DMS79 treated with DMSO at 0.1 percent for 48 hours (cell line): ENCODE measurements around the gene SGCD.

Experiments
- DNase-seq: peaks from one replicate; lab custom pipeline; 2025; lab: John Stamatoyannopoulos, UW

Gene SGCD

GRCh38 chr5:156515121-156515520 lies 188.2 kb downstream of the SGCD start:
- no peak for DNase-seq

- no peak for DNase-seq
Observed at GRCh38 chr5:156515803-156516360, 188.9 kb downstream of the SGCD start.

- no peak for DNase-seq
Observed at GRCh38 chr5:156522651-156523529, 195.9 kb downstream of the SGCD start.

- no peak for DNase-seq
Observed at GRCh38 chr5:156523607-156524006, 196.6 kb downstream of the SGCD start.

- no peak for DNase-seq
Observed at GRCh38 chr5:156526081-156526925, 199.3 kb downstream of the SGCD start.

- no peak for DNase-seq
Observed at GRCh38 chr5:156527611-156528010, 200.6 kb downstream of the SGCD start.

- no peak for DNase-seq
Observed at GRCh38 chr5:156528673-156529072, 201.7 kb downstream of the SGCD start.

GRCh38 chr5:156529892-156530291 lies 202.9 kb downstream of the SGCD start:
- DNase-seq = no peak

- no peak for DNase-seq
Observed at GRCh38 chr5:156531199-156531598, 204.2 kb downstream of the SGCD start.

GRCh38 chr5:156532921-156533320 lies 206.0 kb downstream of the SGCD start:
- DNase-seq = no peak

- DNase-seq = no peak
Observed at GRCh38 chr5:156534085-156534484, 207.1 kb downstream of the SGCD start.

GRCh38 chr5:156534906-156535485 lies 208.0 kb downstream of the SGCD start:
- no peak for DNase-seq

- no peak for DNase-seq
Observed at GRCh38 chr5:156540491-156540890, 213.5 kb downstream of the SGCD start.

GRCh38 chr5:156541582-156541981 lies 214.6 kb downstream of the SGCD start:
- no peak for DNase-seq

- DNase-seq = no peak
Observed at GRCh38 chr5:156543348-156544145, 216.6 kb downstream of the SGCD start.

GRCh38 chr5:156552855-156553358 lies 225.9 kb downstream of the SGCD start:
- no peak for DNase-seq

- DNase-seq = no peak
Observed at GRCh38 chr5:156556666-156557406, 229.9 kb downstream of the SGCD start.

GRCh38 chr5:156560002-156560401 lies 233.0 kb downstream of the SGCD start:
- DNase-seq = no peak

GRCh38 chr5:156561651-156562050 lies 234.7 kb downstream of the SGCD start:
- no peak for DNase-seq

- no peak for DNase-seq
Observed at GRCh38 chr5:156570615-156571014, 243.7 kb downstream of the SGCD start.

GRCh38 chr5:156581725-156582124 lies 254.8 kb downstream of the SGCD start:
- no peak for DNase-seq
